H1 (cell line): ENCODE measurements around the gene TFRC. TPM values are rescaled to one million over a fixed set of nuclear protein-coding genes. Genes with fewer than 3 reads are reported as not detected.

Experiments
- KDM5A ChIP-seq: fragments of 200-600 bp; IDR thresholded peaks from 2 replicates; pipeline ENCODE4 v1.7.1; 2012; ENCODE audit warnings: mild to moderate bottlenecking, low read length, inconsistent platforms, mixed read lengths
- SIX5 ChIP-seq: IDR thresholded peaks from 2 replicates; pipeline ENCODE4 v1.6.1; 2011; ENCODE audit warnings: mild to moderate bottlenecking, low read depth, low read length
- polyA plus RNA-seq, 7 experiments: library from polyadenylated mRNA; depleted of rRNA in 3 of 7; stranded (reverse) in 5 of 7; unstranded in 2 of 7; fragments of >200 nt in 5 of 7; fragments of 200-250 nt in 2 of 7; gene quantifications; 1 replicate in 5 of 7; 2 replicates in 1 of 7; 4 replicates in 1 of 7; pipeline versions ENCODE4 v1.2.1 to v1.2.3, GENCODE V29; 2011 to 2013; ENCODE audit warnings: missing spikeins in 2 of 7, mixed read lengths in 2 of 7
- total RNA-seq: library from RNA; stranded (reverse); fragmentation: NEBNext Ultra II Directional; extraction: Animal tissue kit (Norgen Biotek cat#: 25700); gene quantifications from 2 replicates; pipeline ENCODE4 v1.2.1, GENCODE V29; 2021

Gene TFRC
- total and polyA plus RNA-seq, 2 of the 8 experiments (the other 6 are each of a cell fraction or from before 2014, with no cell fraction given), result 67.3 to 161 TPM

GRCh38 chr3:196117809-196118208, 35.9 kb upstream of the TFRC start (continued):
- TF ChIP-seq KDM5A, result no peak
- TF ChIP-seq SIX5, result no peak
- TF ChIP-seq, all 59 proteins: peak for 0
